HepG2 (cell line): Measurements from ENCODE around the gene BCAN. TPM values are rescaled to one million over a fixed set of nuclear protein-coding genes. Genes with fewer than 3 reads are reported as not detected.
A peak's percentile ranks its signal among the peaks of the same experiment; 100 is the strongest.

ENCODE experiments used
- ATAC-seq: fragments of 200-7000 bp; cut with Tn5 transposase; 3 replicates; pipeline ENCODE4 v1.9.1; 2020; ENCODE audit warnings: mild to moderate bottlenecking, moderate library complexity
- BruUV-seq: library from RNA; stranded (reverse); fragments of 400-500 nt; replicated peaks from 2 replicates; lab custom pipeline; 2021; lab: Mats Ljungman, UMichigan
- CTCF ChIA-PET: fragments of 300-600 bp; formaldehyde crosslinking; extraction: SDS; loops from one replicate; lab custom pipeline; 2021; ENCODE audit warnings: low total read pairs, inconsistent platforms, low intra/inter-chr PET ratio; lab: Yijun Ruan, JAX
- POLR2A ChIA-PET: fragments of 350-600 bp; sonication (Branson Sonifier 250); formaldehyde crosslinking; loops from one replicate; lab custom pipeline; 2020; ENCODE audit warnings: antibody characterized with exemption, inconsistent platforms; lab: Yijun Ruan, JAX
- DNase-seq: peaks from one replicate; pipeline ENCODE4 v3.0.0-alpha.2; 2015; ENCODE audit warnings: low spot score
- FAIRE-seq: peaks from 3 replicates; lab custom pipeline; 2011; peaks lifted over from hg19 to GRCh38; lab: Jason Lieb, UNC
- H2AFZ ChIP-seq: one replicate; pipeline ENCODE4 v1.6.1; 2011; ENCODE audit warnings: low read length, inconsistent platforms
- H3K27ac ChIP-seq: fragments of 300-600 bp; 3 replicates; pipeline ENCODE4 v1.8.0; 2011; ENCODE audit warnings: mixed run types, mild to moderate bottlenecking, mixed read lengths, low read length, inconsistent platforms; ENCODE audit not compliant: insufficient read depth; ENCODE audit errors: extremely low read length
- H3K27me3 ChIP-seq, 2 experiments: fragments of 200-600 bp in 1 of 2; 2 replicates in 1 of 2; 3 replicates in 1 of 2; pipeline versions ENCODE4 v1.6.0 to v1.8.0; 2011; ENCODE audit warnings: low read length in 2 of 2, mild to moderate bottlenecking in 2 of 2, moderate library complexity in 2 of 2, inconsistent platforms in 1 of 2; ENCODE audit not compliant: insufficient read depth in 2 of 2, control insufficient read depth in 1 of 2
- H3K36me3 ChIP-seq, 2 experiments: fragments of 200-600 bp in 1 of 2; replicated peaks in 1 of 2; 2 replicates in 1 of 2; 3 replicates in 1 of 2; pipeline versions ENCODE4 v1.5.1 to v1.8.0; 2011; ENCODE audit warnings: low read length in 2 of 2, inconsistent platforms in 1 of 2; ENCODE audit not compliant: insufficient read depth in 2 of 2, control insufficient read depth in 1 of 2
- H3K4me1 ChIP-seq: 2 replicates; pipeline ENCODE4 v1.5.1; 2012; ENCODE audit warnings: low read length, inconsistent platforms; ENCODE audit not compliant: insufficient read depth
- H3K4me2 ChIP-seq: 2 replicates; pipeline ENCODE4 v1.6.0; 2011; ENCODE audit warnings: low read depth, low read length, inconsistent platforms
- H3K4me3 ChIP-seq, 3 experiments: fragments of 200-600 bp in 1 of 3; sonication (generic), shearing (Covaris generic) in 1 of 3; replicated peaks in 1 of 3; 2 replicates each; pipeline ENCODE4 v1.5.1; 2011 to 2016; ENCODE audit warnings: low read length in 3 of 3, inconsistent platforms in 2 of 3, low read depth in 2 of 3, mild to moderate bottlenecking in 2 of 3, control low read depth in 1 of 3, mixed read lengths in 1 of 3; ENCODE audit not compliant: insufficient read depth in 1 of 3
- H3K79me2 ChIP-seq: one replicate; pipeline ENCODE4 v1.6.1; 2011; ENCODE audit warnings: low read length, inconsistent platforms; ENCODE audit not compliant: insufficient read depth
- H3K9ac ChIP-seq: 2 replicates; pipeline ENCODE4 v1.6.0; 2011; ENCODE audit warnings: mild to moderate bottlenecking, low read depth, low read length, inconsistent platforms; ENCODE audit not compliant: insufficient read depth
- H3K9me3 ChIP-seq: 2 replicates; pipeline ENCODE4 v1.5.1; 2012; ENCODE audit warnings: mild to moderate bottlenecking, low read length
- H4K20me1 ChIP-seq: 2 replicates; pipeline ENCODE4 v1.6.0; 2011; ENCODE audit warnings: inconsistent platforms, mild to moderate bottlenecking, low read length, moderate library complexity; ENCODE audit not compliant: insufficient read depth
- HDAC1 ChIP-seq: sonication (generic); formaldehyde crosslinking; IDR thresholded peaks from 2 replicates; pipeline ENCODE4 v1.5.1; 2020; ENCODE audit warnings: mild to moderate bottlenecking, missing genetic modification reagents
- RNF2 ChIP-seq: fragments of 450-650 bp; conservative IDR thresholded peaks from 2 replicates; pipeline ENCODE4 v1.6.1; 2016; ENCODE audit warnings: low read depth
- XRCC5 ChIP-seq: fragments of 200-400 bp; formaldehyde crosslinking; optimal IDR thresholded peaks from 2 replicates; pipeline ENCODE3; 2017; ENCODE audit warnings: mild to moderate bottlenecking, low read length
- ZNF101 ChIP-seq: sonication (generic); formaldehyde crosslinking; IDR thresholded peaks from 2 replicates; pipeline ENCODE4 v1.4.0; 2020; ENCODE audit warnings: mild to moderate bottlenecking, low read depth, missing genetic modification reagents, borderline replicate concordance
- ZNF317 ChIP-seq: sonication (generic); formaldehyde crosslinking; IDR thresholded peaks from 2 replicates; pipeline ENCODE4 v1.5.0; 2020; ENCODE audit warnings: mild to moderate bottlenecking, missing genetic modification reagents
- ZNF333 ChIP-seq: sonication (generic); formaldehyde crosslinking; IDR thresholded peaks from 2 replicates; pipeline ENCODE4 v1.4.0; 2020; ENCODE audit warnings: mild to moderate bottlenecking, missing genetic modification reagents, borderline replicate concordance
- WGBS: methylation state at CpG from one replicate; pipeline ENCODE4 v1.1.6; 2017; ENCODE audit warnings: low lambda C conversion rate; 5-methylcytosine and 5-hydroxymethylcytosine counted together
- in situ Hi-C: cut with HindIII; loops from 2 replicates; pipeline ENCODE4 v1.10.0; 2017; ENCODE audit warnings: low pct_unique_long_range_greater_than_20kb; ENCODE audit not compliant: extremely low pct_ligation_motif_present
- intact Hi-C: fragments of 100-400 bp; cut with micrococcal nuclease; formaldehyde crosslinking; loops from one replicate; pipeline ENCODE4 v1.10.0; 2022; ENCODE audit not compliant: unreplicated experiment
- polyA plus RNA-seq, 8 experiments: library from polyadenylated mRNA; depleted of rRNA in 3 of 8; stranded (reverse) in 7 of 8; unstranded in 1 of 8; fragments of >200 nt; fragmentation: Illumina TruSeq in 4 of 8; extraction: Trizol in 4 of 8; gene quantifications; 2 replicates each; pipeline versions ENCODE4 v1.2.1 to v1.2.3, GENCODE V29; 2011 to 2016; ENCODE audit warnings: low read depth in 4 of 8, missing spikeins in 1 of 8, mixed read lengths in 1 of 8; ENCODE audit not compliant: insufficient read depth in 1 of 8
- total RNA-seq, 5 experiments: library from RNA; depleted of rRNA; stranded (reverse); fragments of >200 nt; fragmentation: Illumina TruSeq; extraction: Trizol; gene quantifications; 2 replicates each; pipeline ENCODE4 v1.2.3, GENCODE V29; 2016; ENCODE audit warnings: low read depth in 1 of 5

The BCAN gene
- total and polyA plus RNA-seq, 2 of the 13 experiments (the other 11 are each of a cell fraction or from before 2014, with no cell fraction given), result not detected

- TF ChIP-seq HDAC1 (CRISPR knock-in tag), result 0 out of 2 replicates have a peak, but pooled peaks have one; percentile 4
These were observed 20.3 kb downstream of the BCAN start (continued) for GRCh38 chr1:156662005-156662799.

GRCh38 chr1:156662800-156663055, 20.8 kb downstream of the BCAN start:
- ATAC-seq, result no peak
- no peak overlapping the region for H2AFZ ChIP-seq
- no peak for FAIRE-seq
- no peak for TF ChIP-seq XRCC5
- TF ChIP-seq ZNF333, result no peak
- TF ChIP-seq ZNF101 (CRISPR knock-in tag), result no peak
- no peak for TF ChIP-seq ZNF317 (CRISPR knock-in tag)
- TF ChIP-seq RNF2, result no peak
- TF ChIP-seq, all 625 proteins: peak for 0
- no peaks in the 10 kb centered on the region; a peak in 1 of 5 replicates for H3K27me3 ChIP-seq
- 100% methylated on average over 5 of the region's 5 CpGs for WGBS
- CTCF ChIA-PET, result no interaction called here
- H3K9me3 ChIP-seq, result no peaks in the 10 kb centered on the region
- no peak for DNase-seq
- H3K9ac ChIP-seq, result no peak overlapping the region
- no peak overlapping the region for H3K4me2 ChIP-seq
- H3K27ac ChIP-seq, result no peak overlapping the region
- H3K4me3 ChIP-seq, result no peak overlapping the region
- H3K79me2 ChIP-seq, result peaks cover 20% of the 10 kb centered on the region
- peaks cover 85% of the 10 kb centered on the region for H3K4me1 ChIP-seq
- intact Hi-C loops, result loop anchor here (10.0 kb wide), 1 partner anchor 62 kb away; the partner anchor contains the start of genes ISG20L2 and METTL25B
- no TSS peak for BruUV-seq
- H3K36me3 ChIP-seq, result peaks cover 0 to 5% of the 10 kb centered on the region in 2 experiments; a peak in 1 of 5 replicates
- in situ Hi-C loops, result no loop called here
- POLR2A ChIA-PET, result interaction anchor here (11.4 kb wide), 1 partner anchor 11 kb away, joined by 189 read pairs; the partner anchor contains the start of gene NES
- H4K20me1 ChIP-seq, result peaks cover 21% of the 10 kb centered on the region
